ENCODE data around the gene CEPT1. TPM values are rescaled to one million over a fixed set of nuclear protein-coding genes. Genes with fewer than 3 reads are reported as not detected.

Gene CEPT1
- polyA plus RNA-seq, 3 donors = 20.8 to 44.3 (median 26.9) TPM

- H3K27ac ChIP-seq (ENCODE audit: low read depth in 1 of 2, low read length in 2 of 2) = peak overlapping the region in 1 of 2 donors; percentile 30
- peaks cover 75 to 86% of the 10 kb centered on the region in 2 donors for H3K36me3 ChIP-seq (replicated peaks in 1 of 2; ENCODE audit: control insufficient read depth in 1 of 2, insufficient read depth in 2 of 2, low read length in 2 of 2)
- peaks cover 79 to 84% of the 10 kb centered on the region in 2 donors for H3K36me3 Mint-ChIP-seq
- peaks cover 99% of the 10 kb centered on the region for H4K20me1 ChIP-seq (ENCODE audit: insufficient read depth, low read length)
- H3K27ac Mint-ChIP-seq = peak overlapping the region in 2 of 7 donors; percentile 13 to 81
- peaks cover 35% of the 10 kb centered on the region for H3K4me1 Mint-ChIP-seq
- intact Hi-C loops (cut with micrococcal nuclease) = no loop called here
- 100% methylated on average over 1 of the region's 5 CpGs for WGBS (ENCODE audit: insufficient coverage)
- no peaks in the 10 kb centered on the region for H3K4me1 ChIP-seq (ENCODE audit: control insufficient read depth in 1 of 2, insufficient read depth in 2 of 2, low read length in 2 of 2)
- peaks cover 97% of the 10 kb centered on the region for H3K79me2 ChIP-seq (ENCODE audit: insufficient read depth, low read length)
- no peak overlapping the region for H3K9ac ChIP-seq (ENCODE audit: insufficient read depth, low read length, poor library complexity, severe bottlenecking)
- no peak overlapping the region for H3K4me3 Mint-ChIP-seq
- H3K9me3 Mint-ChIP-seq = no peaks in the 10 kb centered on the region
- no peak overlapping the region for H3K4me2 ChIP-seq (replicated peaks; ENCODE audit: extremely low read depth, low read length, poor library complexity, severe bottlenecking)
- H3K9me3 ChIP-seq (replicated peaks in 1 of 2; ENCODE audit: control insufficient read depth in 1 of 2, insufficient read depth in 1 of 2, low read length in 2 of 2) = no peaks in the 10 kb centered on the region
- H3K4me3 ChIP-seq (replicated peaks in 1 of 3; ENCODE audit: low read depth in 2 of 3, low read length in 3 of 3) = no peak overlapping the region
- H3K27me3 Mint-ChIP-seq (ENCODE audit: low read depth in 3 of 3) = no peaks in the 10 kb centered on the region
- DNase-seq = peak in 1 of 3 donors; percentile 10
- H3K27me3 ChIP-seq (ENCODE audit: control insufficient read depth in 2 of 2, insufficient read depth in 2 of 2, low read length in 2 of 2) = no peaks in the 10 kb centered on the region
- no peak overlapping the region for H2AFZ ChIP-seq (ENCODE audit: insufficient read depth, low read depth, low read length, poor library complexity, severe bottlenecking)
- TF ChIP-seq, protein P1, sequence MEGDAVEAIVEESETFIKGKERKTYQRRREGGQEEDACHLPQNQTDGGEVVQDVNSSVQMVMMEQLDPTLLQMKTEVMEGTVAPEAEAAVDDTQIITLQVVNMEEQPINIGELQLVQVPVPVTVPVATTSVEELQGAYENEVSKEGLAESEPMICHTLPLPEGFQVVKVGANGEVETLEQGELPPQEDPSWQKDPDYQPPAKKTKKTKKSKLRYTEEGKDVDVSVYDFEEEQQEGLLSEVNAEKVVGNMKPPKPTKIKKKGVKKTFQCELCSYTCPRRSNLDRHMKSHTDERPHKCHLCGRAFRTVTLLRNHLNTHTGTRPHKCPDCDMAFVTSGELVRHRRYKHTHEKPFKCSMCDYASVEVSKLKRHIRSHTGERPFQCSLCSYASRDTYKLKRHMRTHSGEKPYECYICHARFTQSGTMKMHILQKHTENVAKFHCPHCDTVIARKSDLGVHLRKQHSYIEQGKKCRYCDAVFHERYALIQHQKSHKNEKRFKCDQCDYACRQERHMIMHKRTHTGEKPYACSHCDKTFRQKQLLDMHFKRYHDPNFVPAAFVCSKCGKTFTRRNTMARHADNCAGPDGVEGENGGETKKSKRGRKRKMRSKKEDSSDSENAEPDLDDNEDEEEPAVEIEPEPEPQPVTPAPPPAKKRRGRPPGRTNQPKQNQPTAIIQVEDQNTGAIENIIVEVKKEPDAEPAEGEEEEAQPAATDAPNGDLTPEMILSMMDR (IDR thresholded peaks at IDR 0.05) = no peak
Measured at GRCh38 chr1:111154021-111154999, 14.3 kb downstream of the CEPT1 start.

- no CpG with 5 or more reads among the region's 2 CpGs for WGBS (ENCODE audit: insufficient coverage)
- H3K4me3 Mint-ChIP-seq = no peak overlapping the region
- H3K4me1 Mint-ChIP-seq = peaks cover 18% of the 10 kb centered on the region
- H4K20me1 ChIP-seq (ENCODE audit: insufficient read depth, low read length) = peaks cover 97% of the 10 kb centered on the region
- peaks cover 81% of the 10 kb centered on the region for H3K79me2 ChIP-seq (ENCODE audit: insufficient read depth, low read length)
- TF ChIP-seq, protein P1 (IDR thresholded peaks at IDR 0.05) = no peak
- no peak overlapping the region for H3K4me3 ChIP-seq (replicated peaks in 1 of 3; ENCODE audit: low read depth in 2 of 3, low read length in 3 of 3)
- no peak for DNase-seq
- peaks cover 78 to 86% of the 10 kb centered on the region in 2 donors for H3K36me3 ChIP-seq (replicated peaks in 1 of 2; ENCODE audit: control insufficient read depth in 1 of 2, insufficient read depth in 2 of 2, low read length in 2 of 2)
- no peak overlapping the region for H2AFZ ChIP-seq (ENCODE audit: insufficient read depth, low read depth, low read length, poor library complexity, severe bottlenecking)
- no peak overlapping the region for H3K27ac ChIP-seq (ENCODE audit: low read depth in 1 of 2, low read length in 2 of 2)
- H3K9ac ChIP-seq (ENCODE audit: insufficient read depth, low read length, poor library complexity, severe bottlenecking) = no peak overlapping the region
- H3K36me3 Mint-ChIP-seq = peaks cover 75 to 79% of the 10 kb centered on the region in 2 donors
- no peak overlapping the region for H3K27ac Mint-ChIP-seq
- intact Hi-C loops (cut with micrococcal nuclease) = no loop called here
- H3K9me3 Mint-ChIP-seq = no peaks in the 10 kb centered on the region
- H3K9me3 ChIP-seq (replicated peaks in 1 of 2; ENCODE audit: control insufficient read depth in 1 of 2, insufficient read depth in 1 of 2, low read length in 2 of 2) = no peaks in the 10 kb centered on the region
- H3K4me2 ChIP-seq (replicated peaks; ENCODE audit: extremely low read depth, low read length, poor library complexity, severe bottlenecking) = no peak overlapping the region
- H3K27me3 Mint-ChIP-seq (ENCODE audit: low read depth in 3 of 3) = no peaks in the 10 kb centered on the region
- H3K27me3 ChIP-seq (ENCODE audit: control insufficient read depth in 2 of 2, insufficient read depth in 2 of 2, low read length in 2 of 2) = no peaks in the 10 kb centered on the region
- no peaks in the 10 kb centered on the region for H3K4me1 ChIP-seq (ENCODE audit: control insufficient read depth in 1 of 2, insufficient read depth in 2 of 2, low read length in 2 of 2)
Measured at GRCh38 chr1:111157431-111157830, 17.4 kb downstream of the CEPT1 start.

All from CD14-positive monocyte (primary cell).